GM19372 (cell line): ENCODE measurements around the gene IL18.
"Not testable (repeated sequence)": the region's sequence is repeated elsewhere in the genome, so short reads cannot be mapped to it uniquely, and the experiment has no call there.

Source experiments
- ATAC-seq: cut with Tn5 transposase; IDR thresholded peaks from one replicate; pipeline ENCODE4 v1.9.1; 2021; ENCODE audit warnings: mild to moderate bottlenecking, low read depth, moderate library complexity; ENCODE audit not compliant: unreplicated experiment

Gene IL18

DNA sequence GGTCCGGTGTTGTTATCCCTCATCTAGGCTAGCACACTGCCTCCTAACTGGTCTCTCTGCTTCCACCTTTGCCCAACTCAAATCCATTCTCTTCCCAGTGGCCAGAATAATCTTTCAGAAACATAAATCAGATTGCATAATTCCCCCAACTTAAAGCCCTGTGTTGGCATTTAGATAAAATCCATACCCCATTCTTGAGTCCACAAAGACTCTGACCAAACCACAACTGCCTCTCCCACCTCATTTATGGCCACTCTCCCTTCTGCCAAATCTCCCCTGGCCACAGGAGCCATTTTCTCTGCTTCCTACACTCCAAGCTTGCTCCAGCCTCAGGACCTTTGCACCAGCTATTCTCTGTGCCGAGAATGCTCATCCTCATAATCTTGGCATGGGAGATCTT, 36.8 kb downstream of the IL18 start:
- ATAC-seq: no peak

DNA sequence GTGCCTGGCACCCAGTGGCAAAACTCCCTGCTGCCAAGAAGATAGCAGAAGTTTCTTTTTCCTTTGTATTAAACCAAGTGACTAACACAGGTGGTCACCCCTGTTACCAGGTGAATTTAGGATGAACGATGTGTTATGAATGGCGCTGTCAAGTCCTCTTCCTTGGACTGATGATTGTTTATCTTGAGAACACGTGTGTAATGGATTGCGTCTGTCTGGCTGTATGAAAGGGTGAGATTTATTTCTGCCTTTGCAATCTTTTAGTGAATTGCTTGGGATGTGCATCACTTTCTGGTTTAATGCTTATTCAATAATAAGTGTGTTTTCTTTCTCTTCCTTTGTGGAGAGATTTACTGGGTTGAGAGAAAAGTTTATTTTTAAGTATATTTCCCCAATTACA, 40.8 kb downstream of the IL18 start:
- ATAC-seq: no peak

DNA sequence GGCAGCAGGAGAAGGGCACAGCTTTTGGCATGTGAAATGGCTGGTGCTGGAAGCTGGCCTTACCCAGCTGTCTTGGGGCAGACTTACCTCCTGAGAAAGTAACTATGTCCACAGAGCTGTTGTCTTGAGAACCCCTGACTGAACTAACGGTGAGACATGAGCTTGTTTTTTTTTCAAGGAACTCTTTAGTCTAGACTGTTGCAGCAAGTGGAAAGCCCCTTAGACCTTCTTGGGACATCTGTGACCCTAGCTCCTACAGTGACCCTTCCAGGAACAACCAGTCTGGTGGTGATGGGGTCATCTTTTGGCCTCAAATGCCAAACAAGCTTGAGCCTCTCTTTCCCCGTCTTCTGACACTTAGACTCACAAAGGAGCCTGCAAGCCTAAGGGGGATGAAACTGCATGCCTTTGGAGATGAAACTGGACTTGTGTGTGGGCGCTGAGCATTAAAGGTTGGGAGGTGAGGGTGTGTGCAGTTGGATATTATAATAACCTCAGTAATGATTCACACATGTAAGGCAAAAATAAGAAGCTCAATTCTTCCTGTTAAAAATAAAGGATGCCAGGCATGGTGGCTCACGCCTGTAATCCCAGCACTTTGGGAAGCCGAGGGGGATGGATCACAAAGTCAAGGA, 41.8 kb downstream of the IL18 start:
- ATAC-seq: no peak

DNA sequence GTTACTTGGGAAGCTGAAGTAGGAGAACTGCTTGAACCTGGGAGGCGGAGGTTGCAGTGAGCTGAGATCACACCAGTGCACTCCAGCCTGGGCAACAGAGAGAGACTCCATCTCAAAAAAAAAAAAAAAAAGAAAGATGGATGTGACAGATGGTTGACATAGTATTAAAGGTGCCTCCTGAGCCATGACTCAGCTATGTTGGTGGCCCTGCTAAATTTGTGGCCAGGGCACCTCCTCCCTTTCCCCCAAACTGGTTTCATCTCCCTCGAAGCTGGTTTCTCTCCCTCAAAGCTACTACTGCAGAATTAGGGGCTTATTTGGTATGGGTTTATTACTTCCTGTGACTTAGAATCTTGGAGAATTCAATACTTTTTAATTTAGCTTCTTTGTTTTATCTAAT, 45.7 kb downstream of the IL18 start:
- ATAC-seq: no peak

- ATAC-seq: no peak
Measured at GRCh38 chr11:112115386-112115785, 48.5 kb downstream of the IL18 start.

DNA sequence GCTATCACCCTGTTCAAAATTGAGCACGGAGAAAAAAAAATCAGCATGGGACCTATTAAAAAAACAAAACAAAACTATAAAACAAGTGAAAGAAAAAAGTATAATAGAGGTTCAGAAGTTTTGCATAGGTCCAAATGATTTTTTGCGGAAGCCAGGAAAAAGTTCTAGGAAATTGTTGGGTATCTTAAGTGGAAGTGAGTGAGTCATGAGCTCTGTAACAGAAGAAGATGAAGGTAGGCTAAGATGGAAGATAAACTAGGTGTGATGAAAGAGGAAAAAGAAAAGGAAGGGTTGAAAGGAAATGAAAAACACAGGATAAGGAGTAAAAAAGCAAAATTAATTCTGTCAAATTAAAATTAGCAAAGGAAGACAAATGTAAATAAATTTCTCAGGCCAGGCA, 49.4 kb downstream of the IL18 start:
- ATAC-seq: no peak

DNA sequence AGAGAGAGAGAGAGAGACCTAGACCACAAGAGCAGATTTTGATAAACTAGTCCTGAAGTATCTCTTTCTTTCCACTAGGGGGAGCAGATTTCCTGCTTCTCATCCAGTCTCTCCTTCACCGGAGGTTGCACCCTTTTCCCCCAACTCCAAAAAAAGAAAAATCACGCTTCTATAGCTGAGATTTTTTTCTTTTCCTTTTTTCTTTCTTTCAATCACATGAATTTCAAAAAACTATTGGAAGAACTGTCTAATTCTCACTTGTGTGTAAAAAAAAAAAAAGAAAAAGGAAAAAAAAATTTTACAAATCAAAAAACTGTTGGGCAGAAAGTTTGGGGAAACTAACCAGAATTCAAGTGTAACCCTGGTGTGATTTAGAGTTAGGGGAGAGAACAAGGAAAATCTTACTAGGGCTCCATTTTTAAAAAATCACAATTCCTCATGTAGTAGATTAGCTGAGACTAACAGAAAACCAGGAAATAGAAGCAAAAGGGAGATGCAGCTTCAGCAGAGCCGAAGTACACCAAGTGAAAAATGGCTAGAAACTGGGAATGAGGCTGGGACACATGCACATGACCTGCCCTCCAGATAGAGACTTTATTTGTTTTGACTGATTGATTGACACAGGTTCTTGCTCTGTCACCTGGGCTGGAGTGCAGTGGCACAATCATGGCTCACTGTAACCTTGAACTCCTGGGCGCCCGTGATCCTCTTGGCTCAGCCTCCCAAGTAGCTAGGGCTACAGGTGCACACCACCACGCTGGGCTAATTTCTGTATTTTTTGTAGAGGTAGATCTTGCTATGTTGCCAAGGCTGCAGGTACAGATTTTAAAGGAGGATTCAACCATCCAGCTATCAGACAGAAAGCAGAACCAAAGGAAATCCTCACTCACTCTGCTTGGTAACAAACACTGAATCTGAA, 50.1 kb downstream of the IL18 start:
- ATAC-seq: no peak

- ATAC-seq: no peak
Measured at GRCh38 chr11:112106070-112106469, 57.8 kb downstream of the IL18 start.

DNA sequence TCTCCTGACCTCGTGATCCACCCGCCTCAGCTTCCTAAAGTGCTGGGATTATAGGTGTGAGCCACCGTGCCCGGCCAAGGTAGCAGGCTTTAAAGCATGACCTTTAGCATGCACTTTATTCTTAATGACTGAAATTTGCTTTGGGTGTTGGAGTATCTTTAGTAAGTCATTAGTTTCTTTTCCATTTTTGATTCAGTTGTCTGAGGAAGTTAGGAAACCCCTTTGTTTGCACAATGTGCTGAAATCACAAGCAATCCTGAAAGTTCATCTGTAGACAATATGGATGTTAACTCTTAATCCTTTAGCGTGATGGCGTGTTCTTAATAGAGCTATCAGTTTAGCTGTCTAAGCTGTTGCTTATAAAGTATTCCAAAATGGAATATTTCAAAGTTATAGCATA, 60.4 kb downstream of the IL18 start:
- ATAC-seq: no peak

- no peak for ATAC-seq
Measured at GRCh38 chr11:112100462-112100861, 63.4 kb downstream of the IL18 start.

GRCh38 chr11:112097734-112098528, 66.0 kb downstream of the IL18 start:
- ATAC-seq: no peak

GRCh38 chr11:112096194-112096593, 67.7 kb downstream of the IL18 start:
- ATAC-seq: no peak

DNA sequence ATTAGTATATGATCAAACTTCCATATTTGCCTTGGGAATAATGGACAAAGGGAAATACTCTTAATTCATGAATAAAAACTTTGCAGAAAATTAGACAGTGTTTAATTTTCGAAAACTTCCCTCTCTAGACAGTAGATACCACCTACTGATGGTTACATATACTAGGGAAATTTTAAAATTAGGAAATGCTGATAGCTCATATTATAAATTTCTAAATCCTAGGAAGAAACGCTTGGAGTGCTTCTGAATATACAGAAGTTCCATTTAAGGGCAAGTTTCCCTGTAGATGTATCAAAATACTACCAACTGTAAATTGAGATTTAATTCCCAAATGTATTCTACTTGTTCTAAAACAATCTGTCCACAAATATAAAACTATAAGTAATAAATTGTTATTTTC, 68.6 kb downstream of the IL18 start:
- not testable (repeated sequence) for ATAC-seq
